HG03097 (cell line): ENCODE measurements around the gene GEMIN2.
"Not testable (repeated sequence)": the region's sequence is repeated elsewhere in the genome, so short reads cannot be mapped to it uniquely, and the experiment has no call there.

Source experiments
- ATAC-seq: cut with Tn5 transposase; IDR thresholded peaks from one replicate; pipeline ENCODE4 v1.9.1; 2021; ENCODE audit not compliant: unreplicated experiment, low FRiP score

The GEMIN2 gene

DNA sequence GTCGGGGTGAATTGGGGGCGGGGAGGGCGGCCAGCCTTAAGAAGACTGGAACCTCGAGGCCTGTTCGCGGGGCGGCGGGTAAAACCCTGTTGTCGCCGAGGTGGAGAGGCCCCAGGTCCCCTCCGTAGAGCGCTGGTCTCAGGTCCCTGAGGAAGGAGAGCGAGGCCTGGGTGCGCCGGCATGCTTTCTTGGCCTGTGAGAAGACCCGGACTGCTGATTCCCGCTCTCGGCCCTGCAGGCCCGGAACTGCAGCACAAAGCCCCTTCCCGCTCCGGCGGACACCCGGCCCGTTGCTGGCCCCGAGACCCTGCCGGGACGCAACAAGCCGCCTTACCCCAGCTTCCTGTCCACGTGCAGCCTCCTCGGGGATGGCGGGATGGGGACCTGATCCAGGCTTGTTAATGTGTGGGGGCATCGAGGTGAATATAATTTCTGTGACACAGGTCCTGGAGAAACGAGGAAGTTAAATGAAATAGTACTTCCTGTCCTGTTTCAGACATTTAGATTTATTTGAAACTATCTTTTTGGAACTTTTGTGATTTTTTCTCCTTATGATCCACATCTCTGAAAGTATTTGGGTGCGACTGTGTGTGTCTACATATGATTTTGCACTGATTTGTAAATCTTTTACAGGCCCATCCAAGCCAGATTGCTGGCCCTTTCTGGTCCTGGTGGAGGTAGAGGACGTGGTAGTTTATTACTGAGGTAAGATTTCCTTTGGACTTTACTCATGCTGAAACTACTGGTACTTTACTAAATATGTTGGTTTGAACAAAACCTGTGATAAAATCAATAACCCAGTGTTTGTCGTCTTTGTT lies 61.5 kb downstream of the GEMIN2 start:
- ATAC-seq, result no peak

DNA sequence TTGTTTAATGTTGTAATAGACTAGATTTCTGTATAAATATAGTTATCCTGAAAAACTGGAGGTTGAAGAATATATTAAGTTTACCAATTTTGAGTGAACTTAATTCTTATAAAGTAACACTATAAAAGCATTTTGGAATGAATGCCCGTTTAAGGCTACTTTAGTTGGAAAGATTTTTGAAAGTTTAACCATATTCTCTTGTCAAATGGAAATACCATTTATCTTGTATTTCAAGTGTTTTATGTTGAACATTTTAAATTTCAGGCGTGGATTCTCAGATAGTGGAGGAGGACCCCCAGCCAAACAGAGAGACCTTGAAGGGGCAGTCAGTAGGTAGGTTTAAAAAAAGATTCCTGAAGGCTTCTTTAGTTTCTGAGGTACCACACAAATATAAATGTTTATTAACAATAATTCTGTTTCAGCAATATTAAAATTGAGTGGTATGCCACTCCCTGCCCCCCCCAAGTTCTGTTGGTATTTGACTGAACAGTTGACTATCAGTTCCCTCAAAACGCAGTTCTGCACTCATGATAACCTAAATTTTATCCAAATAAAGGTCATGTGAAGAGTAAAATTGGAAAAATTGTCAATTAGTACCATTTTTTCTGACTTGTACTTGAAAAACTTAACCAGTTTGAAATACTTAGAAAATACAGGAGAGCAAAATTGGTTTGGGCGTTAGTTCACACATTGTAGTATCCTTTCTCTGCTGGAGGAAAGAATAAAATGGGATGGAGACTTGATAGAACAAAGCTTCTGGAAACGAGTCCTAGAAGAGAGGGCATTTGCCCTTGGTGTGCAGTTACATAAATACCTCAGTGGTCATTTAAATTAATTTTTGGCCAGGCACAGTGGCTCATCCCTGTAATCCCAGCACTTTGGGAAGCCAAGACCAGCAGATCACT lies 62.4 kb downstream of the GEMIN2 start:
- no peak for ATAC-seq

- no peak for ATAC-seq
Observed at GRCh38 chr14:39177168-39177545, 63.0 kb downstream of the GEMIN2 start.

- no peak for ATAC-seq
Observed at GRCh38 chr14:39179042-39179441, 64.9 kb downstream of the GEMIN2 start.

GRCh38 chr14:39180553-39180952 lies 66.4 kb downstream of the GEMIN2 start:
- ATAC-seq, result no peak

GRCh38 chr14:39181026-39181692 lies 67.0 kb downstream of the GEMIN2 start:
- no peak for ATAC-seq

GRCh38 chr14:39181693-39182047 lies 67.5 kb downstream of the GEMIN2 start:
- no peak for ATAC-seq

GRCh38 chr14:39182770-39183684 lies 68.9 kb downstream of the GEMIN2 start:
- no peak for ATAC-seq

- ATAC-seq, result not testable (repeated sequence)
Observed at GRCh38 chr14:39183685-39184003, 69.5 kb downstream of the GEMIN2 start.

- ATAC-seq, result no peak
Observed at GRCh38 chr14:39184628-39185255, 70.6 kb downstream of the GEMIN2 start.

DNA sequence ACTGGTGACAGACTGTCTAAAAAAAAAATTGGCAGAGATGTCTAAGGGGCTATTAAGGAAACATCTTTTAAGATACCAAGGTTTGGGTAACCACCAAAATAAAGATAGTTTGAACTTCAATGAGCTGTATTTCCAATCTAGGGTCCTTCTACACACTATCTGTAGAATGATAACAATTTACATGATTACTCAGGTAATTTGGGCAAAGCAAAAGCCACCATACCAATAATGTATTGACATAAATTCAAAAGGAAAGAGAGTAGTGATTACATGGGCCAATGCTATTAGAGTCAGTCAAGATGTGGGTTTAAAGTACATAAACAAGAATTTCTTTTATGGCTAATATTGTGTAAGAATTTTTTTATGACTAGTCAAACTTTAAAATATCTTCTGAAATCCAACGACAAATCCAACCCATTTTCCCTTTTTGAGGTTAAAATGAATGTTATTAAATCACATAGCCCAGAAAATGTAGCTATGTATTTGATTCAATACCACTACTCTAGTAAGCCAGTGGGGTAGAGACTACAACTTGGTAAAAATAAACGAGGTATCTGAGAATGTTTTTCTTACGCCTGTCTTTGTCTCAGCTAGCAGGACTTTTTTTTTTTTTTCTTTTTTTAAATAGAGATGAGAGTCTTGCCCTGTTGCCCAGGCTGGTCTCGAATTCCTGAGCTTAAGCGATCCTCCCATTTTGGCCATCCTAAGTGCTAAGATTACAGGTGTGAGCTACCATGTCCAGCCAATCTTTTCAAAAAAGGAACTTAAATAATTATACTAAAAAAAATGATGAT lies 71.3 kb downstream of the GEMIN2 start:
- no peak for ATAC-seq
